ENCODE measurements around the gene UBE2H. TPM values are rescaled to one million over a fixed set of nuclear protein-coding genes. Genes with fewer than 3 reads are reported as not detected.

UBE2H gene
- total RNA-seq, 4 donors from 2014 or later = 31.0 to 131 (median 53.3) TPM

GRCh38 chr7:129959471-129960203 is 6.9 kb upstream of the UBE2H start:
- Histone ChIP-seq H3K4me1 (peaks cover 3 to 12% (median 5%) of the 10 kb centered on the region in 4 donors), H3K27me3 (no peaks in the 10 kb centered on the region), H3K36me3 (no peaks in the 10 kb centered on the region), H3K9me3 (no peaks in the 10 kb centered on the region), H3K4me3 (no peak overlapping the region), H3K27ac (no peak overlapping the region)
- WGBS, 2 donors (ENCODE audit: low coverage in 1 of 2) = 77 to 84% methylated on average over 12 of the region's 12 CpGs
- in situ Hi-C loops (cut with MboI; ENCODE audit: low pct_ligation_motif_present in 1 of 4, low pct_unique_long_range_greater_than_20kb in 1 of 4, low sequenced_read_pairs in 3 of 4) = no loop called here
- intact Hi-C loops (cut with DNase I; ENCODE audit: low total_unique reads) = no loop called here
- DNase-seq = no peak
- TF ChIP-seq CTCF (IDR thresholded peaks at IDR 0.05) (no peak), EP300 (IDR thresholded peaks at IDR 0.05; ENCODE audit: low read depth) (no peak), POLR2A (IDR thresholded peaks at IDR 0.05) (no peak), POLR2AphosphoS5 (IDR thresholded peaks at IDR 0.05) (no peak)

- in situ Hi-C loops (cut with MboI; ENCODE audit: low pct_ligation_motif_present in 1 of 4, low pct_unique_long_range_greater_than_20kb in 1 of 4, low sequenced_read_pairs in 3 of 4) = no loop called here
- H3K27ac ChIP-seq = peak overlapping the region; percentile 10 to 62 (median 47)
- WGBS, 2 donors (ENCODE audit: low coverage in 1 of 2) = 46 to 79% methylated on average over 4 to 9 of the region's 9 CpGs
These were observed 6.1 kb upstream of the UBE2H start for GRCh38 chr7:129958643-129959470.

GRCh38 chr7:129955993-129956543 is 3.3 kb upstream of the UBE2H start:
- WGBS, 2 donors (ENCODE audit: low coverage in 1 of 2) = 94 to 95% methylated on average over 4 to 8 of the region's 8 CpGs
- Histone ChIP-seq H3K36me3 (no peaks in the 10 kb centered on the region), H3K9me3 (no peaks in the 10 kb centered on the region), H3K4me3 (no peak overlapping the region), H3K27ac (no peak overlapping the region), H3K27me3 (no peaks in the 10 kb centered on the region), H3K4me1 (peaks cover 4 to 17% (median 7%) of the 10 kb centered on the region in 4 donors)
- no peak for TF ChIP-seq EP300 (IDR thresholded peaks at IDR 0.05; ENCODE audit: low read depth)
- no peak for TF ChIP-seq POLR2AphosphoS5 (IDR thresholded peaks at IDR 0.05)
- no peak for TF ChIP-seq CTCF (IDR thresholded peaks at IDR 0.05)
- TF ChIP-seq POLR2A (IDR thresholded peaks at IDR 0.05) = no peak
- DNase-seq = no peak
- in situ Hi-C loops (cut with MboI; ENCODE audit: low pct_ligation_motif_present in 1 of 4, low pct_unique_long_range_greater_than_20kb in 1 of 4, low sequenced_read_pairs in 3 of 4) = no loop called here
- intact Hi-C loops (cut with DNase I; ENCODE audit: low total_unique reads) = no loop called here

More at GRCh38 chr7:129958643-129959470, 6.1 kb upstream of the UBE2H start:
- no peaks in the 10 kb centered on the region for H3K27me3 ChIP-seq
- peaks cover 3 to 12% (median 5%) of the 10 kb centered on the region in 4 donors for H3K4me1 ChIP-seq
- intact Hi-C loops (cut with DNase I; ENCODE audit: low total_unique reads) = no loop called here
- no peaks in the 10 kb centered on the region for H3K36me3 ChIP-seq
- no peaks in the 10 kb centered on the region for H3K9me3 ChIP-seq
- H3K4me3 ChIP-seq = no peak overlapping the region
- TF ChIP-seq EP300 (IDR thresholded peaks at IDR 0.05; ENCODE audit: low read depth) = no peak
- TF ChIP-seq POLR2AphosphoS5 (IDR thresholded peaks at IDR 0.05) = peak in 2 of 3 donors; percentile 39 to 67
- peak; percentile 74 for DNase-seq

- Histone ChIP-seq H3K4me1 (peaks cover 10 to 44% (median 36%) of the 10 kb centered on the region in 4 donors), H3K36me3 (no peaks in the 10 kb centered on the region), H3K27ac (peak overlapping the region; percentile 95 to 99 (median 98)), H3K27me3 (no peaks in the 10 kb centered on the region), H3K4me3 (peak overlapping the region; percentile 65 to 98 (median 86)), H3K9me3 (no peaks in the 10 kb centered on the region)
- TF ChIP-seq POLR2AphosphoS5 (IDR thresholded peaks at IDR 0.05) = peak in 1 of 3 donors; percentile 23
- no peak for TF ChIP-seq CTCF (IDR thresholded peaks at IDR 0.05)
- peak; percentile 70 for DNase-seq
- intact Hi-C loops (cut with DNase I; ENCODE audit: low total_unique reads) (no loop called here), in situ Hi-C loops (cut with MboI; ENCODE audit: low pct_ligation_motif_present in 1 of 4, low pct_unique_long_range_greater_than_20kb in 1 of 4, low sequenced_read_pairs in 3 of 4) (no loop called here)
- WGBS, 2 donors (ENCODE audit: low coverage in 1 of 2) = 0 to 1% methylated on average over 21 to 35 of the region's 43 CpGs
These were observed 591 bp downstream of the UBE2H start for GRCh38 chr7:129952086-129952652.
